GM19397 (cell line): ENCODE data around the gene PCBP3.

Experiments
- ATAC-seq: cut with Tn5 transposase; IDR thresholded peaks from one replicate; pipeline ENCODE4 v1.9.1; 2021; ENCODE audit warnings: mild to moderate bottlenecking, moderate library complexity; ENCODE audit not compliant: unreplicated experiment

The PCBP3 gene

DNA sequence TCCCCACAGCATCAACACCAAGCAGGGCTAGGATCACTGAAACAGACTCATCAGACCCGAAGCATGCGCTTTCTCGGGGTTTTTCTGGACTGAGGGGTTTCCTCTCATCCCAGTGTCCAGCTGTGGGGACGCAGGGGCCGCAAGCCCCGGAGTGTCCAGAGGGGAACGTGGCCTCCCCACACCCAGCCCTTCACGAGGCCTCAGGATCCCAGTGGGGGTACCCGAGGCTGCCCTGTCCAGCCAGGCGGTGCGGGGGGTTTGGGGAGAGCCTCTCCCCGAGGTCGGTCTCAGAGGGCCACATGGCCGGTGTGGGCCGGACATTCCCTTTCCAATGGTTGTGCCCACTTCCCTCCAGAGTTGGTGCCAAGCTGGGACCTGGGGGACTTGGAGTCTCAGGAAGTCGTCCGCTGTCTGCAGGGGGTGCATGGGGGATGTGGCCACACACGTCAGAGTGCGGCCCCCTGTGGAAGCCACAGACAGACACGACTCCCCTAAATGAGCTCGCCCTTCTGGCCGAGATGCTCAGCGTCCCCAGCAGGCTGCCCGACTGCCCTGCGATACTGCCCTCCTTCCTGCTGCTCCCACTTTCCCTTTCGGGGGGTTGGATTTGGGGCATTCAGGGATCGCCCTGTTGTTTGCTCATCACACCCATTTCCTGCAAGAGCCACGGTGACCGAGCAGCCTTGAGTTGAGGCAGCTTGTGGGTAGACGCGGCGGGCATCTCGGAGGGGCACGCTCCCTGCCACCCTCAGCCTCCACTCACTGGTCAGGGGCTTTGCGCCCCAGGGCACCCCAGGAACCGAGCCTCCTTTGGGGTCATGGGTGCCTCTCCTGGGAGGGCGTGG is 342.2 kb downstream of the PCBP3 start:
- ATAC-seq, result no peak

DNA sequence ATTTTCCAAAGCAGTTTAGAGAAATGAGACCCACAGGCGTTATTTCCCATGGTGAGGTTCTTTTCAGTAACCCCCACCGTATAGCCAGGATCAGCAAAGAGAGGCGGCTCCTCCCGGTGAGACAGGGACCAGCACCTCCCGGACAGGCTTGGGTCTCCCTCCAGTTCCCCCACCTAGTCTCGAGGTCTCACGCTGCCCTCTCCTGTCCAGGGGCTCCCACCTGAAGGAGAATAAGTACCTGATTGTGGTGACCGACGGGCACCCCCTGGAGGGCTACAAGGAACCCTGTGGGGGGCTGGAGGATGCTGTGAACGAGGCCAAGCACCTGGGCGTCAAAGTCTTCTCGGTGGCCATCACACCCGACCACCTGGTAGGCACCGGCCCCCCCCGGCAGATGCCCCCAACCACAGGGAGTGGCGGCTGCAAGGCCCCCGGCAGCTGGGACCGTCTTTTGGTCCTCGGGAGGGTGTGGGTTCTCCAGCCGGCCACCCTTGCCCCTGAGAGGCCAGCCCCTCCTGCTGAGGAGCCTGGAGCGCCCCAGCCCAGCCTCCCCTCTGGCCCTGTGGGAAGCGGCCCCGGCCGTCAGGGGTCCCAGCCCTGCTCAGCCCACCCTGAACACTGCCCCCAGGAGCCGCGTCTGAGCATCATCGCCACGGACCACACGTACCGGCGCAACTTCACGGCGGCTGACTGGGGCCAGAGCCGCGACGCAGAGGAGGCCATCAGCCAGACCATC is 343.0 kb downstream of the PCBP3 start:
- ATAC-seq, result no peak

DNA sequence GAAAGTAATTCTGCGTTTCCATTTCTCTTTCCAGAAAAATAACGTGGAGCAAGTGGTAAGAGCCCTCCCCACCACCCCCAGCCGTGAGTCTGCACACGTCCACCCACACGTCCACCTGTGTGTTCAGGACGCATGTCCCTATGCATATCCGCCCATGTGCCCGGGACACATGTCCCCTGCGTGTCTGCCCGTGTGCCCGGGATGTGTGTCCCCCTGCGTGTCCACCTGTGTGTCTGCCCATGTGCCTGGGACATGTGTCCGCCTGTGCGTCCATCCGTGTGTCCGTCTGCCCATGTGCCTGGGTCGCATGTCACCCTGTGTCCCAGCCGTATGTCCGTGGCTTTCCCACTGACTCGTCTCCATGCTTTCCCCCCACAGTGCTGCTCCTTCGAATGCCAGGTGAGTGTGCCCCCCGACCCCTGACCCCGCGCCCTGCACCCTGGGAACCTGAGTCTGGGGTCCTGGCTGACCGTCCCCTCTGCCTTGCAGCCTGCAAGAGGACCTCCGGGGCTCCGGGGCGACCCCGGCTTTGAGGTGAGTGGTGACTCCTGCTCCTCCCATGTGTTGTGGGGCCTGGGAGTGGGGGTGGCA is 343.7 kb downstream of the PCBP3 start:
- no peak for ATAC-seq

GRCh38 chr21:45988366-45989347 is 345.1 kb downstream of the PCBP3 start:
- ATAC-seq, result no peak

DNA sequence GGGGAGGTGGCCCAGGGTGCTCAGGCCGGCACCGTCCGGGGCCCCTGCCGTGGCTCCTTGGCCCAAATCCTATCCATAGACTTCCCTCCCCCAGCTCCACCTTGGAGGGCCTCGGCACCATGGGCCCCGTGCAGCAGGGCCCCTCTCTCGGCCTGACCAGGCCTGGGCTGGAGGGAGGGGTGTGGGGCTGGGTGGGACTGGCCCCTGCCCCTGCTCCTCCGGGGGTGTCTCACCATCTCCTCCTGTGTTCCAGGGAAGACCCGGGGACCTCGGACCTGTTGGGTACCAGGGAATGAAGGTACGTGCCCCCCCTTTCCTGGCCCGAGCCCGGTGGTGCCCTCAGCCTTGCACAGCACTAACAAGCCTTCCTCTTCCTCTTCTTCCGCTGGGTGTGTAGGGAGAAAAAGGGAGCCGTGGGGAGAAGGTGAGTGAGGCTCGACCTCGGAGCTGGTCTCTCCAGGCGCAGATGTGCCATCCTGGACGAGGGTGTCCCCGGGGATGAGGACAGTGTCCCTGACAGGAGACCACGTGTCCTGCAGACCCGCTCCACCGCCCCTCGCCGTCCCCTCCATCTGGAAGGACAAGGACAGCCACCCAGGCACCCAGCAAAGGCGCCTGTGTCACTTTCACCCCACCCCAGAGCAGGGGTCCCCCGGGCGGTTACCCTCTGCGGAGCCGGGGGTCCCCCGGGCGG is 346.0 kb downstream of the PCBP3 start:
- no peak for ATAC-seq

DNA sequence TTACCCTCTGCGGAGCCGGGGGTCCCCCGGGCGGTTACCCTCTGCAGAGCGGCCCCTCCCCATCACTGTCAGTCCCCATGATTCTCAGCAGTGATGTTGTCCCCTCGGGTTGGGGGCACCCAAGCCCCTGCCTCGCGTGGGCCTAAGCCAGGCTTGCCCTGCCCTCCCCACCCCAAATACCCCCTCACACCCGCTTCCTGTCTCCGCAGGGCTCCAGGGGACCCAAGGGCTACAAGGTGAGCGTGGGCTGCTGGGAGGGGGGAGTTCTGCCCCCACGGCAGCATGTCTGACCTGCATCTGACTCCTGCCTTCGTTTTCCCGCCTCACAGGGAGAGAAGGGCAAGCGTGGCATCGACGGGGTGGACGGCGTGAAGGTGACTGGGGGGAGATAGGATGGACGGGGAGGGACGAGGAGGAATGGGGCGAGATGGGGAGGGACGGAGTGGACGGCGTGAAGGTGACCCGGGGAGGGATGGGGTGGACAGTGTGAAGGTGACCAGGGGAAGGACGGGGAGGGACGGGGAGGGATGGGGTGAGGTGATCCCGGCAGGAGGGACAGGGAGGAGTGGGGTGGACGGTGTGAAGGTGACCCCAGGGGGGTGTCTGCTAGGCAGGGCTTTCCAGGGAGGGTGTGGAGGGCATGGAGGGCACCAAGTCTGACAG is 346.7 kb downstream of the PCBP3 start:
- ATAC-seq, result no peak

DNA sequence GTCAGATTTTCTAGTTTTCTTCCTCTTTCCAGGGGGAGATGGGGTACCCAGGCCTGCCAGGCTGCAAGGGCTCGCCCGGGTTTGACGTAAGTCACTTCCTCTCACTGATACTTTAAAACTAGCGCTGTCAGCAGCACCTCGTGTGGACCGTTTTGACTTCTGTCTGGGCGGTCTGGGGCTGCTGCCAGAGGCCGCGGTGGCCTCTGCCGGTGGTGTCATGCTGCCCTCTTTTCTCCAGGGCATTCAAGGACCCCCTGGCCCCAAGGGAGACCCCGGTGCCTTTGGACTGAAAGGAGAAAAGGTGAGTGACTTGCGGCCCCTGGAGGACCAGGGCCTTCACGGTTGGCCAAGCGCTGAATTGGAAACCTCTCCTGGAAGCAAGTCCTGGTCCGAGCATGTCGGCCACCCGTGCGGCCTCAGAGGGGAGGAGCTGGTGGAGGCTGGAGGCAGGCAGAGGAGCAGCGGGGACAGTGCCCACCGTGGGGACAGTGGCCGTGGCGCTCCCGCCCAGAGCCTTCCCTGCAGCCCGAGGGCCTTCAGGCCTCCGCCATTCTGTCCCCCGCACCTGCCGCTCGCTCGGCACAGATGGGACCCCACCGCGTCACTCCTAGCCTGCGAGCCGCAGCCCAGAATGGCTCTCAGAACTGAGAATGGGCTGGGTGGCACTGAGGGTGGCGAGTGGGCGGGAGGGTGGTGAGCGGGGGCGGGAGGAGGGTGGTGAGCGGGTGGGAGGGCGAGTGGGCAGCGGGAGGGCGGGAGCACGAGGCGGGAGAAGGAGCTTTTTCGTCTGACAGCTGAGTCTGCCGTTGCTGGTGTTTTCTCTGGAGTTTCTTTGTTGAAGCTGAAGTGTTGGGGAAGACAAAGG is 347.4 kb downstream of the PCBP3 start:
- no peak for ATAC-seq

- no peak for ATAC-seq
These were observed 348.2 kb downstream of the PCBP3 start for GRCh38 chr21:45991606-45992300.
